BE2C (cell line): Measurements from ENCODE around the gene TP53BP2.
"Not testable (repeated sequence)": the region's sequence is repeated elsewhere in the genome, so short reads cannot be mapped to it uniquely, and the experiment has no call there.

Source experiments
- DNase-seq: peaks from one replicate; pipeline ENCODE4 v3.0.0-alpha.2; 2020
- H3K27me3 ChIP-seq: fragments of 250-450 bp; sonication (Bioruptor Pico); 2 replicates; pipeline ENCODE4 v1.5.1; 2020; ENCODE audit warnings: mild to moderate bottlenecking
- H3K36me3 ChIP-seq: fragments of 250-450 bp; sonication (Bioruptor Pico); 2 replicates; pipeline ENCODE4 v1.5.1; 2020; ENCODE audit warnings: mild to moderate bottlenecking
- H3K4me1 ChIP-seq: fragments of 250-450 bp; sonication (Bioruptor Pico); 2 replicates; pipeline ENCODE4 v1.5.1; 2020
- H3K4me3 ChIP-seq: 2 replicates; pipeline ENCODE4 v1.5.1; 2011; ENCODE audit warnings: low read depth, low read length
- H3K9me3 ChIP-seq: fragments of 250-450 bp; sonication (Bioruptor Pico); 2 replicates; pipeline ENCODE4 v1.5.1; 2020
- TF ChIP-seq, protein P1 (sequence below): IDR thresholded peaks from 2 replicates; pipeline ENCODE4 v1.5.1; 2012; ENCODE audit warnings: mild to moderate bottlenecking, low read depth, low read length

TP53BP2 gene

DNA sequence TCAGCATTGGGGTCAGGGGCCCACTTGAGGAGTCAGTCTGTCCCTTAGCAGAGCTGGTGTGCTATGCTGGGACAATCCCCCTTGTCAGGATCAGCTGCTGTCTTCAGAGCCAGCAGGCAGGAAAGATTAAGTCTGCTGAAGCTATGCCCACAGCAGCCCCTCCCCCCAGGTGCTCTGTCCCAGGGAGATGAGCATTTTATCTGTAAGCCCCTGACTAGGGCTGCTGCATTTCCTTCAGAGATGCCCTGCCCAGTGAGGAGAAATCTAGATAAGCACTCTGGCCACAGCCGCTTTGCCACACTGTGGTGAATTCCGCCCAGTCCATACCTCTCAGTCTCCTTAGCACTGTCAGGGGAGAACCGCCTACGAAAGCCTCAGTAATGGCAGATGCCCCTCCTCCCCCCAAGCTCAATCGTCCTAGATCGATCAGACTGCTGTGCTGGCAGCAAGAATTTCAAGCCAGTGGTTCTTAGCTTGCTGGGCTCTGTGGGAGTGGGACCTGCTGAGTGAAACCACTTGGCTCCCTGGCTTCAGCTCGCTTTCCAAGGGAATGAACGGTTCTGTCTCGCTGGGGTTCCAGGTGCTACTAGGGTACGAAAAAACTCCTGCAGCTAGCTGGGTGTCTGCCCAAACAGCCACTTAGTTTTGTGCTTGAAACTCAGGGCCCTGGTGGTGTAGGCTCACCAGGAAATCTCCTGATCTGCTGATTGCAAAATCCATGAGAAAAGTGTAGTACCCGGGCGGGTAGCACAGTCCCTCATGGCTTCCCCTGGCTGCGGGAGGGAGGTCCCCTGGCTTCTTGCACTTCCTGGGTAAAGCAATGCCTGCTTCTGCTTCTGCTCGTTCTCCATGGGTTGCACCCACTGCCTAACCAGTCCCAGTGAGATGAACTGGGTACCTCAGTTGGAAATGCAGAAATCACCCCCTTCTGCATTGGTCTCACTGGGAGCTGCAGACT lies 25.1 kb upstream of the TP53BP2 start:
- H3K27me3 ChIP-seq: no peaks in the 10 kb centered on the region; the same call in 1 of the 2 replicates
- no peaks in the 10 kb centered on the region for H3K36me3 ChIP-seq
- H3K9me3 ChIP-seq: no peaks in the 10 kb centered on the region; the same call in 1 of the 2 replicates
- TF ChIP-seq, protein P1, sequence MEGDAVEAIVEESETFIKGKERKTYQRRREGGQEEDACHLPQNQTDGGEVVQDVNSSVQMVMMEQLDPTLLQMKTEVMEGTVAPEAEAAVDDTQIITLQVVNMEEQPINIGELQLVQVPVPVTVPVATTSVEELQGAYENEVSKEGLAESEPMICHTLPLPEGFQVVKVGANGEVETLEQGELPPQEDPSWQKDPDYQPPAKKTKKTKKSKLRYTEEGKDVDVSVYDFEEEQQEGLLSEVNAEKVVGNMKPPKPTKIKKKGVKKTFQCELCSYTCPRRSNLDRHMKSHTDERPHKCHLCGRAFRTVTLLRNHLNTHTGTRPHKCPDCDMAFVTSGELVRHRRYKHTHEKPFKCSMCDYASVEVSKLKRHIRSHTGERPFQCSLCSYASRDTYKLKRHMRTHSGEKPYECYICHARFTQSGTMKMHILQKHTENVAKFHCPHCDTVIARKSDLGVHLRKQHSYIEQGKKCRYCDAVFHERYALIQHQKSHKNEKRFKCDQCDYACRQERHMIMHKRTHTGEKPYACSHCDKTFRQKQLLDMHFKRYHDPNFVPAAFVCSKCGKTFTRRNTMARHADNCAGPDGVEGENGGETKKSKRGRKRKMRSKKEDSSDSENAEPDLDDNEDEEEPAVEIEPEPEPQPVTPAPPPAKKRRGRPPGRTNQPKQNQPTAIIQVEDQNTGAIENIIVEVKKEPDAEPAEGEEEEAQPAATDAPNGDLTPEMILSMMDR: no peak
- peaks cover 7% of the 10 kb centered on the region for H3K4me1 ChIP-seq
- DNase-seq: peak; percentile 42
- H3K4me3 ChIP-seq: no peak overlapping the region

DNA sequence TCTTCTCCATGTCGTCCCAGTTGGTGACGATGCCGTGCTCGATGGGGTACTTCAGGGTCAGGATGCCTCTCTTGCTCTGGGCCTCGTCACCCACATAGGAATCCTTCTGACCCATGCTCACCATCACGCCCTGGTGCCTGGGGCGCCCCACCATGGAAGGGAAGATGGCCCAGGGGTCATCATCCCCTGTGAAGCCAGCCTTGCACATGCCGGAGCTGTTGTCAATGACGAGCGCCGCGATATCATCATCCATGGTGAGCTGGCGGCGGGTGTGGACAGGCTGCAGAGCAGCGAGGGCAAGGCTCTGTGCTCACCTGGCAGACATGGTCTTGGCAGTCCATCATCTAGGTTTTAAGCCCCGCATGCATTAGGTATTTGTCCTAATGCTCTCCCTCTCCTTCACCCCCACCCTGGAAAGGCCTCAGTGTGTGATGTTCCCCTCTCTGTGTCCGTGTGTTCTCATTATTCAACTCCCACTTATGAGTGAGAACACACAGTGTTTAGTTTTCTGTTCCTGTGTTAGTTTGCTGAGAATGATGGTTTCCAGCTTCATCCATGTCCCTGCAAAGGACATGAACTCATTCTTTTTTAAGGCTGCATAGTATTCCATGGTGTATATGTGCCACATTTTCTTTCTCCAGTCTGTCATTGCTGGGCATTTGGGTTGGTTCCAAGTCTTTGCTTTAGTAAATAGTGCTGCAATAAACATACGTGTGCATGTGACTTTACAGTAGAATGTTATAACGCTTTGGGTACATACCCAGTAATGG lies 19.0 kb upstream of the TP53BP2 start:
- H3K27me3 ChIP-seq, H3K4me1 ChIP-seq, H3K4me3 ChIP-seq, H3K36me3 ChIP-seq, DNase-seq, H3K9me3 ChIP-seq: not testable (repeated sequence)

DNA sequence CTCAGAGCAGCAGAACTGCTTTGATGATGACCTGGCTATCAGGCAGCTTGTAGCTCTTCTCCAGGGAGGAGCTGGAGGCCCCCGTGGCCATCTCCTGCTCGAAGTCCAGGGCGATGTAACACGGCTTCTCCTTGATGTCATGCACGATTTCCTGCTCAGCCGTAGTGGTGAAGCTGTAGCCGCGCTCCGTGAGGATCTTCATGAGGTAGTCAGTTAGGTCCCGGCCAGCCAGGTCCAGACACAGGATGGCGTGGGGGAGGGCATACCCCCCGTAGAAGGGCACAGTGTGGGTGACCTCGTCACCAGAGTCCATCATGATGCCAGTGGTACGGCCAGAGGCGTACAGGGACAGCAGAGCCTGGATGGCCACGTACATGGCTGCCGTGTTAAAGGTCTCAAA lies 18.3 kb upstream of the TP53BP2 start:
- TF ChIP-seq, protein P1: no peak
- no peaks in the 10 kb centered on the region for H3K4me1 ChIP-seq
- H3K27me3 ChIP-seq: no peaks in the 10 kb centered on the region; the same call in 1 of the 2 replicates
- peaks cover 2% of the 10 kb centered on the region; the same call in 1 of the 2 replicates for H3K9me3 ChIP-seq
- no peaks in the 10 kb centered on the region for H3K36me3 ChIP-seq
- DNase-seq: no peak
- no peak overlapping the region for H3K4me3 ChIP-seq

DNA sequence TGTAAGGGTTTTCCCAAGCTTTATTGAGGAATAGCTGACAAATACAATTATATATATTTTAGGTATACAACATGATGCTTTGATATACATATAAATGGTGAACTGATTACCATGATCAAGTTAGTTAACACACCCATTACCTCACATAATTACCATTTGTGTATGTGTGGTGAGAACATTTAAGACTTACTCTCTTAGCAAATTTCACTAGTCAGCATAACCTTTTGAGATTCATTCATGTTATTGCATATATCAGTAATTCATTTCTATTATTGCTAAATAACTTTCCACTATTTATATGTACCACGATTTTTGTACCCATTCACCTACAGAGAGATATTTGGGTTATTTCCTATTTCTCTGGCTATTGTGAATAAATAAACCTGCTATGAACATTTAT lies 16.2 kb upstream of the TP53BP2 start:
- no peak for DNase-seq
- H3K4me3 ChIP-seq: no peak overlapping the region
- no peaks in the 10 kb centered on the region for H3K27me3 ChIP-seq
- H3K4me1 ChIP-seq: no peaks in the 10 kb centered on the region
- H3K9me3 ChIP-seq: peaks cover 2% of the 10 kb centered on the region; the same call in 1 of the 2 replicates
- TF ChIP-seq, protein P1: no peak
- no peaks in the 10 kb centered on the region for H3K36me3 ChIP-seq

DNA sequence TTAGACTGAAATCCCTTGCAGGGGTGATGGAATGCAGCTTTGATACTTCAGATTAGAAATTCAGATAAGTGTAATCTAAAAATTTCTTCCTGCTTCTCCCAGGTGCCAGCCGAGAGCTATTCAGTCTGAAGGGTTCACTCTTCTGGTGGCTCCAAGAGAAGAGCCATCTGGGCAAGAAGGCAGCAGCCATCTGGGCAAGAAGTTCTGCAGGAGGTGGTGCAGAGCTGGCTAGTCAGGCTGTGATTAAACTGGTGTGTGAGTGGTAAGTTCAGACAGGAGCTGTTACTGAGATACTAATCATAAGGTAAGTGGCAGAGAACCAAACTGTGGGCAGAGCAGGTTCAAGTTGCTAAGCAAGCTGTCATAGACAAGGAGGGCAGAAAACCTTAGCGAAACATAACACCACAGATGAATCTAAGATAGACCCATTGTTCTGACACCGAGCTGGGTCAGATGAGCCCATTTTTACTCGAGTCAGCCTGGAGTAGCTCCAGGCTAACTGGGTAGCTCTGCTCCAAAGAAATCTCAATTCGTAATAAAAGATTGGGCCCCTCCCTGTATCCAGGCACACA lies 14.4 kb upstream of the TP53BP2 start:
- DNase-seq: no peak
- Histone ChIP-seq H3K9me3 (peaks cover 2% of the 10 kb centered on the region; the same call in 1 of the 2 replicates), H3K4me1 (no peaks in the 10 kb centered on the region), H3K27me3 (no peaks in the 10 kb centered on the region), H3K36me3 (no peaks in the 10 kb centered on the region), H3K4me3 (no peak overlapping the region)
- TF ChIP-seq, protein P1: no peak

DNA sequence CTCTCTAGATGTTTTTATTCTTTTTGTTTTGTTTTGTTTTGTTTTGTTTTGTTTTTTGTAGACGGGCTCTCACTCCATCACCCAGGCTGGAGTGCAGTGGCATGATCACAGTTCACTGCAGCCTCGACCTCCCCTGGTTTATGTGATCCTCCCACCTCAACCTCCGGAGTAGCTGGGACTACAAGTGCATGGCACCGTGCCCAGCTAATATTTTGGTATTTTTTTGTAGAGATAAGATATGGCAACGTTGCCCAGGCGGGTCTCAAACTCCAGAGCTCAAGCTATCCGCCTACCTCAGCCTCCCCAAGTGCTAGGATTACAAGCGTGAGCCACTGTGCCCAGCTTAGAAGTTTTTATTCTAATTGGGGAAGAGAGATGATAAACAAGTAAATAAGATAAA lies 13.3 kb upstream of the TP53BP2 start:
- TF ChIP-seq, protein P1: no peak
- H3K27me3 ChIP-seq: no peaks in the 10 kb centered on the region
- H3K9me3 ChIP-seq: no peaks in the 10 kb centered on the region
- no peaks in the 10 kb centered on the region for H3K4me1 ChIP-seq
- DNase-seq: no peak
- H3K36me3 ChIP-seq: no peaks in the 10 kb centered on the region
- no peak overlapping the region for H3K4me3 ChIP-seq
